Small intestine (tissue), 7 donors: ENCODE results near the gene FGF14. TPM values are rescaled to one million over a fixed set of nuclear protein-coding genes. Genes with fewer than 3 reads are reported as not detected.

Source experiments
- DNase-seq, 2 donors: peaks; one replicate each; pipeline versions ENCODE4 v3.0.0 to v3.0.0-alpha.2; 2013
- FAIRE-seq: peaks from 2 replicates; lab custom pipeline; 2012; peaks lifted over from hg19 to GRCh38; lab: Jason Lieb, UNC
- H3K27ac ChIP-seq, 3 donors: one replicate each; pipeline ENCODE4 v1.5.1; 2013; ENCODE audit warnings: low read length in 2 of 3, mild to moderate bottlenecking in 2 of 3, control low read depth in 1 of 3, inconsistent platforms in 1 of 3, low read depth in 1 of 3, moderate library complexity in 1 of 3
- H3K27me3 ChIP-seq, 3 donors: one replicate each; pipeline ENCODE4 v1.6.1; 2013; ENCODE audit warnings: low read length in 3 of 3, inconsistent platforms in 1 of 3; ENCODE audit not compliant: control insufficient read depth in 3 of 3, insufficient read depth in 3 of 3
- H3K36me3 ChIP-seq, 3 donors: one replicate each; pipeline ENCODE4 v1.6.1; 2013; ENCODE audit warnings: low read length in 3 of 3, inconsistent platforms in 1 of 3, low read depth in 1 of 3, mild to moderate bottlenecking in 1 of 3, moderate library complexity in 1 of 3; ENCODE audit not compliant: control insufficient read depth in 3 of 3, insufficient read depth in 2 of 3
- H3K4me1 ChIP-seq, 3 donors: one replicate each; pipeline ENCODE4 v1.6.1; 2013; ENCODE audit warnings: low read length in 2 of 3, inconsistent platforms in 1 of 3, low read depth in 1 of 3, mild to moderate bottlenecking in 1 of 3, moderate library complexity in 1 of 3; ENCODE audit not compliant: control insufficient read depth in 3 of 3, insufficient read depth in 2 of 3
- H3K4me3 ChIP-seq, 3 donors: one replicate each; pipeline ENCODE4 v1.5.1; 2013; ENCODE audit warnings: low read length in 3 of 3, control low read depth in 1 of 3, inconsistent platforms in 1 of 3, low read depth in 1 of 3, mild to moderate bottlenecking in 1 of 3, moderate library complexity in 1 of 3
- H3K9me3 ChIP-seq, 2 donors: one replicate each; pipeline ENCODE4 v1.6.1; 2013; ENCODE audit warnings: low read depth in 1 of 2, low read length in 1 of 2; ENCODE audit not compliant: control insufficient read depth in 2 of 2, insufficient read depth in 1 of 2
- WGBS, 3 donors: extraction: QIAGEN DNeasy Blood & Tissue Kit; methylation state at CpG; one replicate each; pipeline ENCODE4 v1.1.7; 2013; 5-methylcytosine and 5-hydroxymethylcytosine counted together
- polyA plus RNA-seq, 4 donors: library from polyadenylated mRNA; stranded (reverse) in 3 of 4; unstranded in 1 of 4; fragments of 200-250 nt in 3 of 4; fragments of 120-200 nt in 1 of 4; gene quantifications; one replicate each; pipeline versions ENCODE4 v1.2.1 to v1.2.3, GENCODE V29; 2013
- donor health status: healthy with polysubstance abuse.
- donor health status: control.
- donor health status: control.
- donor health status: Bipolar disorder and iron deficiency.
- donor health status: healthy.

Gene FGF14
- polyA plus RNA-seq, 4 donors: under 0.01 to 0.74 (median 0.31) TPM; not detected in 1

DNA sequence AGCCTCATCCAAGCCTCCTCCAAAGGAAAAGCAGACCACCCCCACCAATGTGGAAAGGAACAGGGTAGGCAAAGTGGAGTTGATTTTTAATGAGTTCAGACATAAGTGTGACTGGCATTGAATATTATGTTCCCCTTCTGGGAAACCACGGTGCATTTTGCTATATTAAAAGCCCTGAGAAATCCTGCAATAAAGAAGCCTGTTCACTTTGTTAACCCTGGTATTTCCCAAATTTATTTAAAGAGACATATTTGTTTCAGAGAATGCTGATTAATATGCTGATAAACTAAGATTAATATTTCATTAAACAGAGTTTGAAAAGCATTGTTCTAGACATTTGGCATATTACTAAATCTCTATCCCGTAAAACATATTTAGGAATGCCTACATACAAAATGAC is 151.4 kb downstream of the FGF14 start:
- Histone ChIP-seq H3K27me3 (no peaks in the 10 kb centered on the region), H3K9me3 (no peaks in the 10 kb centered on the region), H3K4me3 (no peak overlapping the region), H3K4me1 (no peaks in the 10 kb centered on the region), H3K27ac (no peak overlapping the region), H3K36me3 (no peaks in the 10 kb centered on the region)
- DNase-seq (no peak), FAIRE-seq (no peak)
- WGBS, 3 donors: 87 to 93% (median 93%) methylated on average over 2 of the region's 2 CpGs

DNA sequence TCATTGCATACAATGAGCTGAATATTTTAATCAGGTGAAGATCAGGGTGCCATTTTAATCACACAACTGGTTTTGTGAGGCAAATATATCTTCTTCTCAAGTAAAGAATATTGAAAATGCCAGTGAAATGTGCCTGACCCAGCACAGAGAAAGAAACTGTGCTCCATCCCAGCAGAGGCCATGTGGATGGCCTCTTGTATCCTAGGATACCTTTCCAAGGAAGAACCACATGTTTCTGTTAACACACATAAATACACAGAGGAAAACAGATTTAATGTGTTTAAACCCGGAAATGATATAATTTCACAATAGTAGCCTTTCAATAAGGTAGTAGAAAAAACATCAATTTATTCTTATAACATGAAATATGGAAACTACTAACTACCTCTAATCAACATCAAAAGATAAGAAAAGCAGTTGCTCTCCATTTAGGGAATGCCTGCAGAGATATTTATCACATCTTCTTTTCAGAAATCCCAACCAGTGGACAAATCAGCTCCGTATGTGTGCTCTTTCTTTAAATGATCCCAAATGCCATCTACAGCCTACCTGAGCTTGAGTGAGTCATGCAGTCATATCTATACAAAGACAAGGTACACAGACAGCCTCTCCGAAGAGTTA is 157.1 kb downstream of the FGF14 start:
- FAIRE-seq (no peak), DNase-seq (no peak)
- Histone ChIP-seq H3K4me1 (no peaks in the 10 kb centered on the region), H3K9me3 (no peaks in the 10 kb centered on the region), H3K4me3 (no peak overlapping the region), H3K27ac (no peak overlapping the region), H3K27me3 (no peaks in the 10 kb centered on the region), H3K36me3 (no peaks in the 10 kb centered on the region)
- WGBS, 3 donors: 60 to 78% (median 71%) methylated on average over 3 of the region's 3 CpGs

DNA sequence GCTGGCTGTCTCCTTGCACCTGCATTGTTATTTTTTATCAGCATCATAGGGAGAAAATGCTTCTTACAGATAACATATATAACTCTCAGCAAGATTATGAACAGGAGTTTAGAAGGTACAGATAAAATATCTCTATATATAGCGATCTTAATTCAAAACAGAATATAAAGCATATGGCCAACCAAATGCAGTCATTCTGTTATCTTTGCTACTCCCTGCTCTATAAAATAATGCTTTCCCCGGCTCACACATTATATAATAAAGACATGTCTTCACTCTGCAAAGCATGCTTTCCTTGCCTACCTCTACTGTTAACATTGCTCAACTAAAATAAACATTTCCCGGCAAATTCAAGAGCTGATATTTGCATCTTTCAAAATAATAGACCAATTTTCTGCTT is 161.7 kb downstream of the FGF14 start:
- Histone ChIP-seq H3K36me3 (no peaks in the 10 kb centered on the region), H3K9me3 (no peaks in the 10 kb centered on the region), H3K27me3 (no peaks in the 10 kb centered on the region), H3K4me1 (no peaks in the 10 kb centered on the region), H3K27ac (no peak overlapping the region), H3K4me3 (no peak overlapping the region)
- WGBS, 3 donors: 62 to 68% (median 64%) methylated on average over 3 of the region's 3 CpGs
- DNase-seq: no peak
- FAIRE-seq: no peak

DNA sequence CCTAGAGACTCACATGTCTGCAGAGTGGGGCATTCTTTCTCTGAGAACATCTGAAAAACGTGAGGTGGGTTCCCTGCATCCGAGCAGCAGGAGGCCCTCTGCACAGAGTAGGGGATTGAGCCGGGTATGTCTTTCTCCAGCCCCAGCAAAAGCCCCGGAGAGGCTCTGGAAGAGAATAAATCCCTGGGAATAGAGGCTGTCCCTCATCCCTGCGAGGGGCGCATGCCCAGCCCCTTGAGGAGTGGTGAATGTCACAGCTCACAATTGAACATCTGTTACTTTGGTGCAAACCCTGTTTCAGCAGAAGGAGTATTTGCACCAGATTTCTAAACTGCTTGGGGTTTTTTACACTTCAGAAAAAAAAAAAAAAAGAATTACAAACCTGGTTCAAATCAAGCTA is 164.6 kb downstream of the FGF14 start:
- Histone ChIP-seq H3K27ac (no peak overlapping the region), H3K4me1 (no peaks in the 10 kb centered on the region), H3K9me3 (no peaks in the 10 kb centered on the region), H3K27me3 (no peaks in the 10 kb centered on the region), H3K4me3 (no peak overlapping the region), H3K36me3 (no peaks in the 10 kb centered on the region)
- WGBS, 3 donors: 59 to 66% (median 64%) methylated on average over 6 of the region's 6 CpGs
- FAIRE-seq (no peak), DNase-seq (no peak)

DNA sequence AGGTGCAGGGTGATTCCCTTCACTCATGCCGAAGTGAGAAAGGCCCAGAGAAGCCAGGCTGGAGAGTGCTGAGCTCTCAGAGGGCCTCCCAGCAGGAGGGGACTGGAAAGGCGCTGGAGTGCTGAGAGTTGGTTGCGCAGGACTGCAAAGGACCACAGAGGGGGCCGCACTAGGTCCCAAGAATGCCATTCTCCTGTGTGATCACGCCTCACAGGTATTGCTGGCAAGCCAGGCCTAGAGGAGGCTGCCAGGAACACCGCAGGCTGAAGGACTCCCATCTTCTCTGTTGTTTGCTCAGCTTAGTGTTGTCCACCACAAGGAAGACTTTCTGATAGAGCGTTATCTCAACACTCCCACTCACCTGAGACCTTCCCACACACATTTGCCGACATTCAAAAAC is 165.0 kb downstream of the FGF14 start:
- WGBS, 3 donors: 66 to 79% (median 76%) methylated on average over 8 of the region's 8 CpGs
- H3K27me3 ChIP-seq: no peaks in the 10 kb centered on the region
- FAIRE-seq (no peak), DNase-seq (no peak)
- no peaks in the 10 kb centered on the region for H3K4me1 ChIP-seq
- H3K27ac ChIP-seq: no peak overlapping the region
- H3K9me3 ChIP-seq: no peaks in the 10 kb centered on the region
- H3K36me3 ChIP-seq: no peaks in the 10 kb centered on the region
- no peak overlapping the region for H3K4me3 ChIP-seq

- DNase-seq (no peak), FAIRE-seq (no peak)
- Histone ChIP-seq H3K36me3 (no peaks in the 10 kb centered on the region), H3K27ac (no peak overlapping the region), H3K9me3 (no peaks in the 10 kb centered on the region), H3K4me1 (no peaks in the 10 kb centered on the region), H3K4me3 (no peak overlapping the region), H3K27me3 (no peaks in the 10 kb centered on the region)
- WGBS, 3 donors: 48 to 50% (median 49%) methylated on average over 7 of the region's 7 CpGs
These were observed 165.5 kb downstream of the FGF14 start for GRCh38 chr13:102236341-102236740.

DNA sequence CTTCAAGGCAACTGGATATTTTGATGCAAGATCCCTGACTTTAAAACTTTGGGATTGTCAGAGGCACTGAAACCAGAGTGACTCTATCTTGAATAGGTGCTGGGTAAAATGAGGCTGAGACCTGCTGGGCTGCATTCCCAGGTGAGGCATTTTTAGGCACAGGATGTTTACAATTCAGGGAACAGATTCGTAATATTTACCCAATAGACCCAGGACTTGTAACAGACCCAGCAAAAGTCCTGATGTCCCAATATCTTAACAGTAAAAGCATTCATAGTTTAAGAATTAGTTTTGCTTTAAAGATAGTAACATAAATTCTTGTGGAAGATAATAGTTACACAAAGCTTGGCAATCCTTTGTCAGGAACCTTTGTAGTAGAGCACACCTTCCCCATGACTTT is 166.2 kb downstream of the FGF14 start:
- Histone ChIP-seq H3K4me3 (no peak overlapping the region), H3K27me3 (no peaks in the 10 kb centered on the region), H3K4me1 (no peaks in the 10 kb centered on the region), H3K27ac (no peak overlapping the region), H3K36me3 (no peaks in the 10 kb centered on the region), H3K9me3 (no peaks in the 10 kb centered on the region)
- DNase-seq (no peak), FAIRE-seq (no peak)
- 38 to 53% (median 42%) methylated on average over 1 of the region's 1 CpG for WGBS, 3 donors

GRCh38 chr13:102234618-102235017 is 167.2 kb downstream of the FGF14 start:
- H3K4me3 ChIP-seq: no peak overlapping the region
- FAIRE-seq: no peak
- H3K27ac ChIP-seq: no peak overlapping the region
- 80 to 83% (median 82%) methylated on average over 2 of the region's 2 CpGs for WGBS, 3 donors
- H3K36me3 ChIP-seq: no peaks in the 10 kb centered on the region
- DNase-seq: no peak
- H3K27me3 ChIP-seq: no peaks in the 10 kb centered on the region
- H3K4me1 ChIP-seq: no peaks in the 10 kb centered on the region
- H3K9me3 ChIP-seq: no peaks in the 10 kb centered on the region

DNA sequence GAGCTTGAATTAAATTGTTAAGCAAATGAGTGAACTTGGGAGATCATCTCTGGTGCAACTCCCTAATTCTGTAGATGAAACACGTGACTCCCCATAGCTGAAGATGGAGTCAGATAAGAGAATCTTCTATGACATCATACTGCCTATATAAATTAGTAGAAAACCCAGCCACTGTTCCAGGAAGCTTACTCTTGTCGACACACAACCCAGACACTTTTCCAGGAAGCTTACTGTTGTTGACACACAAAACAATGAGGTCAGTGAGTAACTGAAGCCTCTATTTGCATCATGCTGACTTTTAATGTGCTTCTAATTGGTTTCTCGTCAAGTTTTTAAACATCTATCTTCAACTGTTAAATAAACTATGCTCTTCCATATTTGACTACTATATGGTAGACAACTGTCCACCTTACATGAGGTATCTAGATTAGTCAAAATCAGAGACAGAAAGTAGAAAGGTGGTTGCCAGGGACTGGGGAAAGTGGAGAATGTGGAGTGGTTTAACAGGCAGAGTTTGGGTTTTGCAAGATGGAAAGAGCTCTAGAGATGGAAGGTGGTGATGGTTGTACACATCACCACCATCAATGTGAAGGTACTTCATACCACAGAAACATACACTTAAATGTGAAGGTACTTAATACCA is 168.2 kb downstream of the FGF14 start:
- no peaks in the 10 kb centered on the region for H3K27me3 ChIP-seq
- no peak for FAIRE-seq
- no peaks in the 10 kb centered on the region for H3K9me3 ChIP-seq
- H3K36me3 ChIP-seq: no peaks in the 10 kb centered on the region
- no peak for DNase-seq
- no peak overlapping the region for H3K4me3 ChIP-seq
- no peaks in the 10 kb centered on the region for H3K4me1 ChIP-seq
- WGBS, 3 donors: 34 to 47% (median 43%) methylated on average over 3 of the region's 3 CpGs
- H3K27ac ChIP-seq: no peak overlapping the region
